SH-SY5Y (cell line): Measurements from ENCODE around the gene PCDH1.

ENCODE experiments used
- GATA2 ChIP-seq: IDR thresholded peaks from 2 replicates; pipeline ENCODE4 v1.6.1; 2011; ENCODE audit warnings: mild to moderate bottlenecking, low read depth, low read length
- GATA3 ChIP-seq: IDR thresholded peaks from 2 replicates; pipeline ENCODE4 v1.6.1; 2011; ENCODE audit warnings: low read depth, mild to moderate bottlenecking, low read length, moderate library complexity

Gene PCDH1

GRCh38 chr5:141807732-141808131 lies 70.5 kb downstream of the PCDH1 start:
- TF ChIP-seq GATA2 (no peak), GATA3 (no peak)

GRCh38 chr5:141807329-141807728 lies 70.9 kb downstream of the PCDH1 start:
- no peak for TF ChIP-seq GATA3

GRCh38 chr5:141806626-141807025 lies 71.6 kb downstream of the PCDH1 start:
- TF ChIP-seq GATA2 (no peak), GATA3 (no peak)

GRCh38 chr5:141805874-141806595 lies 72.2 kb downstream of the PCDH1 start:
- TF ChIP-seq GATA2 (no peak), GATA3 (no peak)

- TF ChIP-seq GATA3, result no peak
- TF ChIP-seq GATA2, result no peak
These were observed 73.7 kb downstream of the PCDH1 start for GRCh38 chr5:141804475-141804874.
